ENCODE results near the gene OR2J3.

- TF ChIP-seq YY1 (IDR thresholded peaks at IDR 0.05; ENCODE audit: low read depth) (no peak), MXI1 (IDR thresholded peaks at IDR 0.05; ENCODE audit: low read depth, low read length) (no peak), RAD21 (IDR thresholded peaks at IDR 0.05; ENCODE audit: low read length) (no peak), CTCF (IDR thresholded peaks at IDR 0.05) (no peak), JUND (IDR thresholded peaks at IDR 0.05) (no peak), SMC3 (IDR thresholded peaks at IDR 0.05; ENCODE audit: low read depth, low read length) (no peak), MAX (IDR thresholded peaks at IDR 0.05; ENCODE audit: low read depth) (no peak), NRF1 (IDR thresholded peaks at IDR 0.05; ENCODE audit: low read depth, low read length) (no peak), GATA2 (CRISPR knock-in tag; IDR thresholded peaks at IDR 0.05) (no peak), MEF2A (IDR thresholded peaks at IDR 0.05; ENCODE audit: borderline replicate concordance, low read depth) (no peak)
Measured at GRCh38 chr6:29079203-29079602, 28.7 kb upstream of the OR2J3 start.

All from SK-N-SH (cell line).